T-helper 17 cell (primary cell): ENCODE data around the gene MSRB1. TPM values are rescaled to one million over a fixed set of nuclear protein-coding genes. Genes with fewer than 3 reads are reported as not detected.
A peak's percentile ranks its signal among the peaks of the same experiment; 100 is the strongest.
"Not testable (repeated sequence)": the region's sequence is repeated elsewhere in the genome, so short reads cannot be mapped to it uniquely, and the experiment has no call there.

Source experiments
- ATAC-seq: fragments of 150-1000 bp; cut with Tn5 transposase; 2 replicates; pipeline ENCODE4 v1.10.0; 2021; ENCODE audit warnings: mild to moderate bottlenecking, moderate library complexity
- DNase-seq, 3 donors: peaks; one replicate each; pipeline versions ENCODE4 v3.0.0 to v3.0.0-alpha.2; 2020 to 2021
- H3K9me3 ChIP-seq: one replicate; pipeline ENCODE4 v1.7.0; 2013; ENCODE audit warnings: low read length, mild to moderate bottlenecking; ENCODE audit not compliant: control insufficient read depth, poor library complexity, severe bottlenecking
- H3K27ac Mint-ChIP-seq: one replicate; pipeline ENCODE4 v1.8.0; 2022; ENCODE audit warnings: mild to moderate bottlenecking, moderate library complexity, mixed read lengths
- H3K27me3 Mint-ChIP-seq: one replicate; pipeline ENCODE4 v1.8.0; 2022; ENCODE audit warnings: mixed read lengths
- H3K36me3 Mint-ChIP-seq: one replicate; pipeline ENCODE4 v1.8.0; 2022; ENCODE audit warnings: low read depth, mixed read lengths
- H3K4me1 Mint-ChIP-seq: one replicate; pipeline ENCODE4 v1.8.0; 2022; ENCODE audit warnings: mild to moderate bottlenecking, mixed read lengths
- H3K4me3 Mint-ChIP-seq: one replicate; pipeline ENCODE4 v1.8.0; 2022; ENCODE audit warnings: mild to moderate bottlenecking, moderate library complexity, mixed read lengths
- total RNA-seq, 4 donors: library from RNA in 2 of 4; stranded (reverse) in 2 of 4; gene quantifications; one replicate each; pipeline ENCODE4 v1.2.3 and lab custom pipeline; 2022 to 2026

MSRB1 gene
- total RNA-seq, 2 donors from 2014 or later = 3.8 to 4.9 TPM

- ATAC-seq, H3K36me3 Mint-ChIP-seq, DNase-seq, H3K27me3 Mint-ChIP-seq, H3K9me3 ChIP-seq: not testable (repeated sequence)
- Mint-ChIP-seq H3K4me1 (peaks cover 43% of the 10 kb centered on the region), H3K27ac (peak overlapping the region; percentile 98), H3K4me3 (peak overlapping the region; percentile 93)
Observed at GRCh38 chr16:1962161-1963153, 19.5 kb upstream of the MSRB1 start.

- no peaks in the 10 kb centered on the region for H3K9me3 ChIP-seq
- peaks cover 40% of the 10 kb centered on the region for H3K4me1 Mint-ChIP-seq
- peaks cover 4% of the 10 kb centered on the region for H3K36me3 Mint-ChIP-seq
- no peak for ATAC-seq
- DNase-seq = no peak
- H3K27me3 Mint-ChIP-seq = no peaks in the 10 kb centered on the region
- peak overlapping the region; percentile 98 for H3K27ac Mint-ChIP-seq
- H3K4me3 Mint-ChIP-seq = peak overlapping the region; percentile 96
Observed at GRCh38 chr16:1961651-1962067, 18.7 kb upstream of the MSRB1 start.

GRCh38 chr16:1960665-1961630 lies 17.9 kb upstream of the MSRB1 start:
- peaks cover 40% of the 10 kb centered on the region for H3K4me1 Mint-ChIP-seq
- H3K36me3 Mint-ChIP-seq = peaks cover 4% of the 10 kb centered on the region
- DNase-seq (no peak), ATAC-seq (no peak)
- H3K27me3 Mint-ChIP-seq = no peaks in the 10 kb centered on the region
- H3K9me3 ChIP-seq = no peaks in the 10 kb centered on the region
- peak overlapping the region; percentile 98 for H3K27ac Mint-ChIP-seq
- peak overlapping the region; percentile 96 for H3K4me3 Mint-ChIP-seq

- Mint-ChIP-seq H3K27ac (peak within 1 kb of the TSS; percentile 98), H3K36me3 (peaks cover 4% of the 10 kb centered on the region), H3K4me1 (peaks cover 28% of the 10 kb centered on the region), H3K27me3 (no peaks in the 10 kb centered on the region), H3K4me3 (peak within 1 kb of the TSS; percentile 96)
- ATAC-seq = peak; percentile 89
- DNase-seq = peak; percentile 86 to 94 (median 92)
- no peaks in the 10 kb centered on the region for H3K9me3 ChIP-seq
Observed at GRCh38 chr16:1959269-1960039, 16.5 kb upstream of the MSRB1 start, which contains the start of gene NDUFB10. Gene NDUFB10, plus strand, starts transcription at chr16:1959538. Its CDS starts 87 bp downstream, at chr16:1959625.

- H3K27me3 Mint-ChIP-seq = no peaks in the 10 kb centered on the region
- H3K4me3 Mint-ChIP-seq = peak overlapping the region; percentile 96
- H3K36me3 Mint-ChIP-seq = peaks cover 3% of the 10 kb centered on the region
- ATAC-seq = no peak
- no peaks in the 10 kb centered on the region for H3K9me3 ChIP-seq
- no peak for DNase-seq
- H3K4me1 Mint-ChIP-seq = peaks cover 24% of the 10 kb centered on the region
- H3K27ac Mint-ChIP-seq = peak overlapping the region; percentile 98
Observed at GRCh38 chr16:1958715-1959268, 15.8 kb upstream of the MSRB1 start.

GRCh38 chr16:1958143-1958491 lies 15.1 kb upstream of the MSRB1 start:
- not testable (repeated sequence) for ATAC-seq, H3K27ac Mint-ChIP-seq, H3K36me3 Mint-ChIP-seq, H3K9me3 ChIP-seq, H3K27me3 Mint-ChIP-seq, DNase-seq, H3K4me3 Mint-ChIP-seq
- H3K4me1 Mint-ChIP-seq = peaks cover 19% of the 10 kb centered on the region

- H3K27ac Mint-ChIP-seq, DNase-seq, H3K9me3 ChIP-seq, ATAC-seq, H3K4me3 Mint-ChIP-seq, H3K27me3 Mint-ChIP-seq, H3K36me3 Mint-ChIP-seq: not testable (repeated sequence)
- H3K4me1 Mint-ChIP-seq = peaks cover 17% of the 10 kb centered on the region
Observed at GRCh38 chr16:1957434-1958142, 14.6 kb upstream of the MSRB1 start.

GRCh38 chr16:1953734-1954133 lies 10.7 kb upstream of the MSRB1 start:
- ATAC-seq = no peak
- no peaks in the 10 kb centered on the region for H3K9me3 ChIP-seq
- Mint-ChIP-seq H3K4me3 (no peak overlapping the region), H3K36me3 (peaks cover 2% of the 10 kb centered on the region), H3K27ac (no peak overlapping the region), H3K4me1 (no peaks in the 10 kb centered on the region), H3K27me3 (peaks cover 5% of the 10 kb centered on the region)
- no peak for DNase-seq

- no peak overlapping the region for H3K4me3 Mint-ChIP-seq
- no peak for ATAC-seq
- no peak overlapping the region for H3K27ac Mint-ChIP-seq
- no peak for DNase-seq
- no peaks in the 10 kb centered on the region for H3K4me1 Mint-ChIP-seq
- H3K9me3 ChIP-seq = no peaks in the 10 kb centered on the region
- H3K27me3 Mint-ChIP-seq = peaks cover 5% of the 10 kb centered on the region
- peaks cover 2% of the 10 kb centered on the region for H3K36me3 Mint-ChIP-seq
Observed at GRCh38 chr16:1950559-1950958, 7.6 kb upstream of the MSRB1 start.

GRCh38 chr16:1950047-1950446 lies 7.0 kb upstream of the MSRB1 start:
- no peak overlapping the region for H3K27ac Mint-ChIP-seq
- no peaks in the 10 kb centered on the region for H3K4me1 Mint-ChIP-seq
- H3K9me3 ChIP-seq = no peaks in the 10 kb centered on the region
- peaks cover 2% of the 10 kb centered on the region for H3K36me3 Mint-ChIP-seq
- H3K4me3 Mint-ChIP-seq = no peak overlapping the region
- H3K27me3 Mint-ChIP-seq = peaks cover 5% of the 10 kb centered on the region
- ATAC-seq (no peak), DNase-seq (no peak)

GRCh38 chr16:1949507-1949906 lies 6.5 kb upstream of the MSRB1 start:
- Mint-ChIP-seq H3K27me3 (peaks cover 5% of the 10 kb centered on the region), H3K36me3 (peaks cover 2% of the 10 kb centered on the region), H3K4me1 (no peaks in the 10 kb centered on the region), H3K4me3 (no peak overlapping the region), H3K27ac (no peak overlapping the region)
- no peak for DNase-seq
- H3K9me3 ChIP-seq = no peaks in the 10 kb centered on the region
- no peak for ATAC-seq

- no peaks in the 10 kb centered on the region for H3K27me3 Mint-ChIP-seq
- DNase-seq = no peak
- no peak overlapping the region for H3K27ac Mint-ChIP-seq
- no peak overlapping the region for H3K4me3 Mint-ChIP-seq
- peaks cover 12% of the 10 kb centered on the region for H3K4me1 Mint-ChIP-seq
- no peaks in the 10 kb centered on the region for H3K9me3 ChIP-seq
- no peaks in the 10 kb centered on the region for H3K36me3 Mint-ChIP-seq
- no peak for ATAC-seq
Observed at GRCh38 chr16:1947369-1947670, 4.3 kb upstream of the MSRB1 start.
